ENCODE measurements around the gene DNMT3L. TPM values are rescaled to one million over a fixed set of nuclear protein-coding genes. Genes with fewer than 3 reads are reported as not detected.

The DNMT3L gene
- total RNA-seq, 1 donor from 2014 or later, result not detected

- ATAC-seq (no peak), DNase-seq (no peak)
- Histone ChIP-seq H3K27ac (no peak overlapping the region), H3K9me3 (no peaks in the 10 kb centered on the region), H3K36me3 (no peaks in the 10 kb centered on the region), H3K4me1 (no peaks in the 10 kb centered on the region), H3K27me3 (no peaks in the 10 kb centered on the region), H3K4me3 (no peak overlapping the region)
- intact Hi-C loops (cut with DNase I), result no loop called here
- no peak for TF ChIP-seq CTCF (IDR thresholded peaks at IDR 0.05)
Measured at GRCh38 chr21:44269090-44269489, 7.4 kb upstream of the DNMT3L start.

GRCh38 chr21:44267655-44268142 is 6.0 kb upstream of the DNMT3L start:
- peak; percentile 36 for TF ChIP-seq CTCF (IDR thresholded peaks at IDR 0.05)
- no peak for DNase-seq
- no peak overlapping the region for H3K27ac ChIP-seq
- H3K27me3 ChIP-seq, result no peaks in the 10 kb centered on the region
- no peaks in the 10 kb centered on the region for H3K9me3 ChIP-seq
- no peaks in the 10 kb centered on the region for H3K36me3 ChIP-seq
- intact Hi-C loops (cut with DNase I), result no loop called here
- no peaks in the 10 kb centered on the region for H3K4me1 ChIP-seq
- ATAC-seq, result peak; percentile 38
- H3K4me3 ChIP-seq, result no peak overlapping the region

GRCh38 chr21:44265734-44266270 is 4.1 kb upstream of the DNMT3L start:
- H3K4me3 ChIP-seq, result no peak overlapping the region
- intact Hi-C loops (cut with DNase I), result no loop called here
- H3K36me3 ChIP-seq, result no peaks in the 10 kb centered on the region
- no peak overlapping the region for H3K27ac ChIP-seq
- ATAC-seq (no peak), DNase-seq (no peak)
- no peak for TF ChIP-seq CTCF (IDR thresholded peaks at IDR 0.05)
- no peaks in the 10 kb centered on the region for H3K27me3 ChIP-seq
- H3K4me1 ChIP-seq, result no peaks in the 10 kb centered on the region
- H3K9me3 ChIP-seq, result no peaks in the 10 kb centered on the region

GRCh38 chr21:44263768-44264167 is 2.1 kb upstream of the DNMT3L start:
- no peaks in the 10 kb centered on the region for H3K36me3 ChIP-seq
- ATAC-seq, result no peak
- H3K9me3 ChIP-seq, result no peaks in the 10 kb centered on the region
- no peak for TF ChIP-seq CTCF (IDR thresholded peaks at IDR 0.05)
- no peaks in the 10 kb centered on the region for H3K27me3 ChIP-seq
- H3K4me1 ChIP-seq, result no peaks in the 10 kb centered on the region
- H3K4me3 ChIP-seq, result no peak overlapping the region
- no peak overlapping the region for H3K27ac ChIP-seq
- no peak for DNase-seq
- intact Hi-C loops (cut with DNase I), result no loop called here

- no peak for ATAC-seq
- DNase-seq, result no peak
- Histone ChIP-seq H3K27ac (no peak overlapping the region), H3K9me3 (no peaks in the 10 kb centered on the region), H3K36me3 (no peaks in the 10 kb centered on the region), H3K4me3 (no peak overlapping the region), H3K27me3 (no peaks in the 10 kb centered on the region), H3K4me1 (no peaks in the 10 kb centered on the region)
- TF ChIP-seq CTCF (IDR thresholded peaks at IDR 0.05), result no peak
- intact Hi-C loops (cut with DNase I), result no loop called here
Measured at GRCh38 chr21:44263221-44263760, 1.6 kb upstream of the DNMT3L start.

Data from upper lobe of right lung (tissue), 1 donor.